GM10847 (cell line): Measurements from ENCODE around the gene KLHL29.

ENCODE experiments used
- POLR2A ChIP-seq: IDR thresholded peaks from 2 replicates; pipeline ENCODE4 v1.6.1; 2011; ENCODE audit not compliant: insufficient read length; ENCODE audit errors: extremely low read depth

Gene KLHL29

DNA sequence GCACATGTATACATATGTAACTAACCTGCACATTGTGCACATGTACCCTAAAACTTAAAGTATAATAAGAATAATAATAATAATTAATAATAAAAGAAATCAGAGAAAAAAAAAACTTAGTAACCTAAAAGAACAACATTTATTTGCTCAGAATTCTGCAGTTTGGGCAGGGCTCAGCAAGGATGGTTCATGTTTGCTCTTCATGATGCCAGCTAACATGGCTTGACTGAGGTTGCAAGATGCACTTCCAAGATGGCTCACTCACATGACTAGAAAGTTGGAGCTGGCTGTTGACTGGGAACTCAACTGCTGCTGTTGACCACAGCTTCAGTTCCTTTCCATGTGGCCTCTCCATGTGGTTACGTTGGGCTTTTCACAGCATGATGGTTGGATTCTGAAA, 56.4 kb downstream of the KLHL29 start:
- no peak for TF ChIP-seq POLR2A

- TF ChIP-seq POLR2A, result no peak
Observed at GRCh38 chr2:23445450-23445868, 60.5 kb downstream of the KLHL29 start.

DNA sequence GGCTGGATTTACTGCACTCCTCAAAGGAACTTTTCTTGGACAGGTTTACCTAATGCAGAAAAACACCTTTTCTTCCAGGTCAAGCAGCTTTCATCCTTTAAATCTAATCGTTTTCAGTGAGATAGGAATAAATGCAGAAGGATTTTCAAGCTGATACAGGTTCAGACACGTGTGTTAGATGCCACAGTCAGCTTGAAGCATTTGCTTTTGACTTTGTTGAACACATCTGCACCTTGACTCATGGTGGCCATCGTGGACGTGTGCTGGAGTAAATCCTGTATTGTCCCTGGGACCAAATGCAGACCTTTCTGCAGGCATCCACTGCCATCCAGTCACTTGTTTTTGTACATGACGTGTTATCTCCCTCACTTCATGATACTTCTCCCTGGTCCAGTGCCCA, 61.9 kb downstream of the KLHL29 start:
- no peak for TF ChIP-seq POLR2A

GRCh38 chr2:23447405-23447804, 62.4 kb downstream of the KLHL29 start:
- no peak for TF ChIP-seq POLR2A

DNA sequence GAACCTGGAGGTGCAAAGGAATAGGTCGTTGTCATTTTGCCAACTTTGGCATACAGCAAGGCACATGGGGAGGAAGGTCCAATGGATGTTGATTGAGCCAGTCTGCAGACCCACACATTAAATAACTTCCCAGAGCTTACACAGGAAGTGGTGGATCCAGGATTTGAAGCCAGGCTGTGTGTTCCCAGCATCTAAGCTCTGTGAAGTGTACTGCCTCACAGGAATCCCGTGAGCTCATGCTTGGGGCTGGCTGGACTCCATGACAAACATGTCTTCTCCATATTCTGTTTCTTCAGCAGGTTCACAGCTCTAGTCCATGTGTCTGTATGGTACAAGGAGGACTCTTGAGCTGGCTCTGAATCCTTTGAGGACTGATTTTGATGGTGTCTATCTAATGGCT, 63.9 kb downstream of the KLHL29 start:
- no peak for TF ChIP-seq POLR2A

DNA sequence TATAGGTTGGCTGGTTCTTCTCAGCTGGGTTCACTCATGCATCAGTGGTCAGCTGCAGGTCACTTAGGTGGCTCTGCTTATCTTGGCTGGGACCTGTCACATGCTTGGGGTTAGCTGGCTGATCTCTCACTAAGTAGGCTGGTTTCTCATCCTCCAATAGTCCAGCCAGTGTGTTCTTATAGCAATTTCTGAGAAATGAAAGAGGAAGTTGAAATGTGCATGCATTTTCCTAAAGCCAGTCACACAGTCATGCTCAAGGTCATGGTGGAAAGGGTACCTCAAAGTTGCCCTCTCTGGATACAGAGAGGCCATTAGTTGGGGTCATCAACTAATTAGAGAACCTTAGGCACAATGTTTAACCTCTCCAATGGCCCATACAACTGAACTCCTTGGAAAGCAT, 64.4 kb downstream of the KLHL29 start:
- TF ChIP-seq POLR2A, result no peak

DNA sequence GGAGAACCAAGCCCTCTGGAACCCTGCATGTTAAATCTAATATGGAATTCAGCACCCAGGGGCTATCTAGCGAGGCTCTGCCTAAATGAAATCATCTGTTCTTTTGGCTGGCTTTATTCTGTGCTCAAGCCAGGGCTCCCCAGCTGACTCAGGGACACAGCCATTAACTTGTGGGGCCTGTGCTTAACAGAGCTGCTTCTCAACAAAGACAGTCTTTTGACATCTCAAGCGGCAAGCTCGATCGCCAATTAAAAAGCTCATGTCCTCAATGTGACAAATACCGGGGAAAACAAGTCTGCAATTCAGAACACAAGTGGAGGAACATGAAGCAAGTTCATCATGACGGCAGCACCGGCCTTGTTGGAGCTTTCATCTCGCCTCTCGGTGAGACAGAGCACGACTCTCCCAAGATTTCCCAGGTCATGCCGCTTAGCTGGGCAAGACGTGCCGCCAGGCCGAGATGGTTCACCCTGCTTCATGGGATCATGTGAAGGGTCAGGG, 64.9 kb downstream of the KLHL29 start:
- TF ChIP-seq POLR2A, result no peak

GRCh38 chr2:23452372-23452771, 67.4 kb downstream of the KLHL29 start:
- TF ChIP-seq POLR2A, result no peak

- no peak for TF ChIP-seq POLR2A
Observed at GRCh38 chr2:23452853-23453420, 68.0 kb downstream of the KLHL29 start.

DNA sequence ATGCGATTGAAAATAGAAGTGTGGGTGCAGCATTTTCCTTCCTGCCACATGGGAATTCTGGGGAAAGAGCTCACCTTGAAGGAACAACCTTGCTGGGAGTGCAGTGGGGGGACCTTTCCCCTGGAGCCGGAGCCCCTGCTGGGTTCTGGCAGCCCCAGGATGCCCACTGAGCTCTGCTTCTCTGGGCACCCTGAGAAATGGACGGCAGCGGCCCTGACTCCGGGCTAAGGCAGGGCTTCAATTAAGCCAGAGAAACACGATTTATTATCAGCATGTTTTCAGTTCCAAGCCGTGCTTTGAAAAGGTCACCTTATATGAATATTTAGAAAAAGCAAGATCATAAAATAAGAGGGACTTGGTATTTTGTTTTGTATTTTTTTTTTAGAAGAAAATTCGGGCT, 68.5 kb downstream of the KLHL29 start:
- TF ChIP-seq POLR2A, result no peak

DNA sequence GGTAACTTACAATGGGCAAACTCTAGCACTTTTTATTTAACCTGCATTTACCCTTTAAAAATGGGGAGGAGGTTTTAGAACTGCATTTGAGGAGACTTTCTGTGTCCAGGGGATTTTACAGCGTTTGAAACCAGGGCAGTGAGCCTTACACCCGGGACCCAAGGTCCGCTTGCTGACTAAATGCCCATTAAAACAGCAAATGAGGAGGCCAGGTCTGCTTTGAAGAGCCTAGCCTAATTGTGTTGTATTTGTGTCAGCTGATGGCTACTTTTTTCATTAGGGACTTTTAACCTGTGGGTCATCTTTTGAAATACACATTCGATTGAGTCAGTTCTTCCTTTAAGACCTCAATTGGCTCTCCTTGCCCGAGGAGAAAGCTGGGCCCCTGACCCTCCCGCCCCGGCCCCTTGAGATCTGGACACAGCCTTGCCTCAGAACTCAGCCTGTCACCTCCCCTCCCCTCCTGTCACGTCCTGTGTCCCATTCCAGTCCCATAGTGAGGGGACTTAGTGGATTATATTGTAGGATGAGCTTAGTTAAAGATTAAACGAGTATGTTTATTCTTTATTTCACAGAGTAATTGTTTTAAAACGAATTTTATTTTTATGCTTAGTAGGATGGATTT, 69.0 kb downstream of the KLHL29 start:
- no peak for TF ChIP-seq POLR2A

DNA sequence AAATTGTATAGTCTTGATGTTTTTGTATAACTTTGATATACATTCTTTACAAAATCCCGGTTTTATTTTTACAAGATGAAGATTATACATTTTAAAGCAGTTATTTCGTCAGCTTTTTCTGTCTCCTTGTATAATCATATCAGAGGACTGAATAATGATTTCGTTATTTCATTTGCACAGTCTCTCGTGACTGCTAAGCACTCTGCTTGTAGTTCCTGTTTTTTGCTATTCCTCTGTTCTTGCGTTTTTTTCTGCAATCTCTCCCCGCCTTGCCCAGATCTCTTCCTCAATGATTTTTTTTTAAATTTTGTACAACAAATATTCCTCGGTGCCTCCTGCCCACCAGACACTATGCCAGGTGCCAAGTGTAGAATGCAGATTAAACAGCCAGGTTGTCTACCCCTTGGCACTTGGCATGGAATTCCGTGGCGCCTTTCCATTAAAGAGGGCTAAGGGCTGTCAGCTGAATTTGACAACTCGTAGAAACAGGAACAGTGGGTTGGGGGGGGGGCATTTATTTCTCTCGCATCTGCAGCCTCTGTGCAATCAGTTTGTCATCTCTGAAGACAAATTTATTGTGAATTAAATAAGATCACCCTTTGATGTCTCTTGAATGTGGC, 69.6 kb downstream of the KLHL29 start:
- TF ChIP-seq POLR2A, result no peak

DNA sequence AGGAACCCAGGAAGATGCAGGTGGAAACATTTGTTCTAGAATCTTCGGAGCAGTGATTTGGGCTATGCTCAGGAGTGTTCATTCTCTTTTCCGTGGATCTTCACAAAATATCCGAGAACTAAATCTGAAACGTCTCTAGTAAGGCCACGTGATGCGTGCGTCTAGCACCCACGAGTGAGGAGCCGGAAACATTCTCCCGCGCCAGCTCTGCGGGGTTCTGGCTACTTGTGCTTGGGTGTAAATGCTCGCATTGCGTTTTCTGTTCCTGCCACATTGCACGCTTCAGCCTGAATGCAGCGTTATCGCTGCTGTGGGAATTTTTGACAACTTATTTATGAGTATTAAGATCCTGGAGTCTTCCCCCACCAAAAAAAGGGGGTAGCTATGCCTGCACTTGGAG, 71.4 kb downstream of the KLHL29 start:
- no peak for TF ChIP-seq POLR2A

GRCh38 chr2:23456881-23457760, 72.1 kb downstream of the KLHL29 start:
- TF ChIP-seq POLR2A, result no peak

DNA sequence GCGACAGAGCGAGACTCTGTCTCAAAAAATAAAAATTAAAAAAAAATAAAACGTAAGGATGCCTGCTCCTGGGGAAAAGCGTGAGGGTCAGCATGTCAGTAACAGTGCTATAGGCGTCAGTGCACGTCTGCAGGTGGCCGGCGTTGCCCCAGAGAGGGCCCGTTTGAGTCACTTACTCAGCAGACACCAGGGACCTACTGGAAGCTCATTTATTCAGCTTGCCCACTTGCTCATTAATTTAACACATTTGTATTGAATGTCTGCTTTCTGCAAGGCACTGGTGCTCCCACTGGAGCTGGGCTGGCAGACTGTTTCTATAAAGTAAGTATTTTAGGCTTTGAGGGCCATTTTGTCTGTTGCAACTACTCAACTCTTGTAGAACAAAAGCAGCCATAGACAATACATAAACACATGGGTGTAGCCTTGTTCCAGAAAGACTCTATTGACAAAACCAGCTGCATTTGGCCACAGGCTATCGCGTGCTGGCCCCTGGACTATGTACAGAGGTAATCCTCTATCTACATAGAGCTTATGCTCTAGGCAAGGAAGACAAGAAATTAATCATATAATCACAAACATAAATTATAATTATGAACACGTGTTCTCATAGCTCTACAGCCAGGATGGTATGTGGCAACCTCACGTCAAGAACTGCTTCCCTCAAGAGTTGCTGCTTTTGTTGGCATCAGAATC, 73.2 kb downstream of the KLHL29 start:
- no peak for TF ChIP-seq POLR2A
